Naive thymus-derived CD4-positive, alpha-beta T cell (primary cell): ENCODE measurements around the gene POC1B. TPM values are rescaled to one million over a fixed set of nuclear protein-coding genes. Genes with fewer than 3 reads are reported as not detected.
A peak's percentile ranks its signal among the peaks of the same experiment; 100 is the strongest.

Experiments used
- ATAC-seq: fragments of 150-1000 bp; cut with Tn5 transposase; 2 replicates; pipeline ENCODE4 v1.10.0; 2021; ENCODE audit warnings: mild to moderate bottlenecking, moderate library complexity
- CTCF ChIA-PET: fragments of 350-600 bp; sonication (Branson Sonifier 250); formaldehyde crosslinking; loops from one replicate; lab custom pipeline; 2021; ENCODE audit warnings: antibody characterized with exemption; lab: Charles Lee
- POLR2A ChIA-PET: fragments of 350-600 bp; sonication (Branson Sonifier 250); formaldehyde crosslinking; loops from one replicate; lab custom pipeline; 2021; ENCODE audit warnings: antibody characterized with exemption, inconsistent platforms; lab: Charles Lee
- DNase-seq, 9 donors: peaks; one replicate each; pipeline versions ENCODE4 v3.0.0 to v3.0.0-alpha.2; 2020 to 2022; ENCODE audit warnings: mixed read lengths in 1 of 9
- H3K27ac ChIP-seq: one replicate; pipeline ENCODE4 v1.7.0; 2013; ENCODE audit warnings: mild to moderate bottlenecking, low read depth, low read length, moderate library complexity
- H3K27me3 ChIP-seq, 2 donors: one replicate each; pipeline ENCODE4 v1.7.0; 2013; ENCODE audit warnings: low read length in 2 of 2, mild to moderate bottlenecking in 2 of 2, moderate library complexity in 2 of 2; ENCODE audit not compliant: control insufficient read depth in 2 of 2, insufficient read depth in 2 of 2
- H3K36me3 ChIP-seq, 3 experiments: 1 replicate in 2 of 3; 2 replicates in 1 of 3; pipeline ENCODE4 v1.7.0; 2013; ENCODE audit warnings: low read length in 3 of 3, mild to moderate bottlenecking in 3 of 3, moderate library complexity in 1 of 3; ENCODE audit not compliant: insufficient read depth in 3 of 3, control insufficient read depth in 2 of 3
- H3K4me1 ChIP-seq, 2 donors: one replicate each; pipeline ENCODE4 v1.7.0; 2013; ENCODE audit warnings: low read length in 2 of 2, mild to moderate bottlenecking in 2 of 2, moderate library complexity in 1 of 2; ENCODE audit not compliant: control insufficient read depth in 2 of 2, insufficient read depth in 2 of 2
- H3K4me3 ChIP-seq: 2 replicates; pipeline ENCODE4 v1.7.0; 2013; ENCODE audit warnings: mild to moderate bottlenecking, low read length
- H3K9me3 ChIP-seq, 3 experiments: 1 replicate in 2 of 3; 2 replicates in 1 of 3; pipeline ENCODE4 v1.7.0; 2013; ENCODE audit warnings: low read length in 3 of 3; ENCODE audit not compliant: control insufficient read depth in 2 of 3
- H3K27ac Mint-ChIP-seq, 9 donors: one replicate each; pipeline ENCODE4 v1.8.0; 2020 to 2022; ENCODE audit warnings: mixed read lengths in 9 of 9, mild to moderate bottlenecking in 8 of 9, moderate library complexity in 5 of 9, inconsistent platforms in 2 of 9
- H3K27me3 Mint-ChIP-seq, 5 donors: one replicate each; pipeline ENCODE4 v1.8.0; 2021 to 2022; ENCODE audit warnings: mixed read lengths in 5 of 5, mild to moderate bottlenecking in 1 of 5
- H3K36me3 Mint-ChIP-seq, 5 donors: one replicate each; pipeline ENCODE4 v1.8.0; 2020 to 2022; ENCODE audit warnings: mixed read lengths in 5 of 5, mild to moderate bottlenecking in 3 of 5, inconsistent platforms in 1 of 5
- H3K4me1 Mint-ChIP-seq, 7 donors: one replicate each; pipeline ENCODE4 v1.8.0; 2020 to 2022; ENCODE audit warnings: mixed read lengths in 7 of 7, mild to moderate bottlenecking in 3 of 7, inconsistent platforms in 1 of 7
- H3K4me3 Mint-ChIP-seq, 10 donors: one replicate each; pipeline ENCODE4 v1.8.0; 2020 to 2022; ENCODE audit warnings: mild to moderate bottlenecking in 10 of 10, mixed read lengths in 10 of 10, moderate library complexity in 6 of 10, inconsistent platforms in 2 of 10
- H3K9me3 Mint-ChIP-seq, 11 donors: one replicate each; pipeline ENCODE4 v1.8.0; 2020 to 2022; ENCODE audit warnings: mixed read lengths in 11 of 11, mild to moderate bottlenecking in 4 of 11, inconsistent platforms in 1 of 11, moderate library complexity in 1 of 11
- intact Hi-C, 2 donors: fragments of 100-400 bp; cut with micrococcal nuclease; formaldehyde crosslinking; loops; one replicate each; pipeline ENCODE4 v1.15.1; 2023
- polyA plus RNA-seq, 2 donors: library from polyadenylated mRNA; unstranded; fragments of 300-500 nt; fragmentation: Illumina TruSeq; gene quantifications; one replicate each; pipeline ENCODE4 v1.2.3, GENCODE V29; 2021
- total RNA-seq, 6 experiments: library from RNA in 5 of 6; stranded (reverse) in 5 of 6; gene quantifications; 1 replicate in 5 of 6; 2 replicates in 1 of 6; pipeline ENCODE4 v1.2.3 and lab custom pipeline; 2021 to 2026

The POC1B gene
- total and polyA plus RNA-seq, 7 experiments from 2014 or later = 19.4 to 38.7 (median 23.4) TPM

GRCh38 chr12:89474615-89475014, 51.2 kb downstream of the POC1B start:
- Mint-ChIP-seq H3K36me3 (peaks cover 0 to 11% (median 0%) of the 10 kb centered on the region in 5 donors), H3K4me3 (no peak overlapping the region), H3K27me3 (no peaks in the 10 kb centered on the region), H3K9me3 (no peaks in the 10 kb centered on the region), H3K4me1 (peaks cover under 1 to 42% (median 22%) of the 10 kb centered on the region in 7 donors), H3K27ac (peak overlapping the region in 4 of 9 donors; percentile 21 to 62 (median 50))
- ATAC-seq (no peak), DNase-seq (no peak)
- POLR2A ChIA-PET = interaction anchor here (1.3 kb wide), 1 partner anchor 52 kb away, joined by 4 read pairs; the partner anchor contains the start of gene POC1B
- CTCF ChIA-PET = interaction anchor here (0.6 to 1.9 kb wide), 2 partner anchors 50 to 59 kb away, joined by 4 to 7 read pairs; partner anchors contain the start of gene GALNT4
- no peak overlapping the region for H3K27ac ChIP-seq
- no peaks in the 10 kb centered on the region for H3K27me3 ChIP-seq
- intact Hi-C loops = loop anchor here in 1 of 2 donors (5.0 kb wide), 2 partner anchors 233 to 628 kb away; partner anchors contain the start of gene ATP2B1
- H3K9me3 ChIP-seq = no peaks in the 10 kb centered on the region
- H3K36me3 ChIP-seq = no peaks in the 10 kb centered on the region
- no peak overlapping the region for H3K4me3 ChIP-seq
- H3K4me1 ChIP-seq = peaks cover 6 to 16% of the 10 kb centered on the region in 2 donors

GRCh38 chr12:89472508-89472907, 53.3 kb downstream of the POC1B start:
- ATAC-seq (no peak), DNase-seq (no peak)
- Mint-ChIP-seq H3K36me3 (peaks cover 0 to 14% (median 0%) of the 10 kb centered on the region in 5 donors), H3K27ac (peak overlapping the region in 1 of 9 donors; percentile 24), H3K4me3 (no peak overlapping the region), H3K27me3 (no peaks in the 10 kb centered on the region), H3K9me3 (no peaks in the 10 kb centered on the region), H3K4me1 (peaks cover 18 to 51% (median 39%) of the 10 kb centered on the region in 7 donors)
- POLR2A ChIA-PET = no interaction called here
- Histone ChIP-seq H3K4me3 (no peak overlapping the region), H3K36me3 (no peaks in the 10 kb centered on the region), H3K27me3 (no peaks in the 10 kb centered on the region), H3K9me3 (no peaks in the 10 kb centered on the region), H3K4me1 (peaks cover 23 to 28% of the 10 kb centered on the region in 2 donors), H3K27ac (no peak overlapping the region)
- CTCF ChIA-PET = no interaction called here
- intact Hi-C loops = loop anchor here in 1 of 2 donors (5.0 kb wide), 2 partner anchors 235 to 630 kb away; partner anchors contain the start of gene ATP2B1

DNA sequence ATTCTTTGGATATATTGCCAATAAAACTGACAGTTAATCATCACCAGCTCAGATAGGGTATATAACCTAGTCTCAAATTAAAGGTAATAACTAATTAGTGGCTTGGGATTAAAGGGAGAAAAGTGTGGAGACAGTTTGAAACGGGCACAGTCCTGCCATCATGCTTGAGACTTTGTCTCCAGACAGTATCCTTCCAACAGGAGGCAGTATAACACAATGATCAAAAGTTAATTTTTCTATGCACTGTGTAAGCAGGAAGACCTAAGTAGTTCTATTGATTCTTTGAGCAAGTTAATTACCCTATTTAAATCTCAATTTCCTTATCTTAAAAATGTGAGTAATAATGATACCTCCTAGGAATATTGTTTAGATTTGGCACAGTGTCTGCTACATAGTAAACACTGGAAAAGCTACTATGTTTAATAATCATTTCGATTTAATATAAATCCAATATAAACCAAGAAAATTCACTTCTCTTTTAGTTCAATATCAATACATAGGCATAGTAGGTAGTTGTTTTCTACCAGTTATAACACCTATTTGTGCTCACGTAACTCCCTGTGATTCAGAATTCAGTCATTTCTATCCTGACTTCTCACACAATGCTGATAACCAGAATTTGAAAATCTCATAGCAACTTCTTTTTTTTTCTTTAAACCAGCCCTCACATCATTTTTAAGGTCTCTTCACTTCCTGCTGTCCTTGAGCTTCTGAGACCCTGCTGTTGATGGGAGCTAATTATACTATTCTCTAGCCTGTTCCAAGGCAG, 54.9 kb downstream of the POC1B start:
- Mint-ChIP-seq H3K27ac (peak overlapping the region in 5 of 9 donors; percentile 12 to 85 (median 48)), H3K9me3 (no peaks in the 10 kb centered on the region), H3K36me3 (peaks cover 0 to 22% (median 0%) of the 10 kb centered on the region in 5 donors), H3K27me3 (no peaks in the 10 kb centered on the region), H3K4me1 (peaks cover 26 to 63% (median 44%) of the 10 kb centered on the region in 7 donors), H3K4me3 (peak overlapping the region in 1 of 10 donors; percentile 35)
- H3K4me1 ChIP-seq = peaks cover 23 to 31% of the 10 kb centered on the region in 2 donors
- DNase-seq (peak in 6 of 9 donors; percentile 28 to 56 (median 46)), ATAC-seq (peak; percentile 86)
- H3K27me3 ChIP-seq = no peaks in the 10 kb centered on the region
- H3K27ac ChIP-seq = no peak overlapping the region
- no peak overlapping the region for H3K4me3 ChIP-seq
- H3K36me3 ChIP-seq = no peaks in the 10 kb centered on the region
- intact Hi-C loops = loop anchor here (1.0 to 5.0 kb wide), 5 partner anchors 53 to 632 kb away; partner anchors contain the start of genes ATP2B1 (in 1 of the 2) and GALNT4 (in 1 of the 2)
- ChIA-PET CTCF (interaction anchor here (0.6 to 2.0 kb wide), 10 partner anchors 8 to 452 kb away, joined by 3 to 11 read pairs (median 5); partner anchors contain the start of gene GALNT4), POLR2A (no interaction called here)
- no peaks in the 10 kb centered on the region for H3K9me3 ChIP-seq

DNA sequence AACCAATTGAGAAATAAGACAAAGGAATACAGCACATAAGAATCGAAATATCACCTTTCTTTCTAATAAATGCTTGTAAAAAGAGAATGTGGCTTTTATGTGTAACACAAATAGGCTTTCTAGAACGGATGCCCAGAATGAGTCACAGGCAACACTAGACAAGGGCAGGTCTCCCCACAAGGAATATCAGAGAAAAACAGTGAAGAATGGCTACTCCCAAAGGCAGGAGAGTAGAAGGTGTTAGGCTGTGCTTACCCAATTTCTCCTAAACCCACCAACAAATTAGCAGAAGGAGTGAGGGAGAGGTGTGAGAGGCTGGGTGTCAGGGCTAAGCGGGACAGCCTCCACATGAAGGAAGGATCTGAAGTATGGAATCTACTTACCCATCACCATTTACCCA, 56.5 kb downstream of the POC1B start:
- H3K36me3 ChIP-seq = no peaks in the 10 kb centered on the region
- peak; percentile 55 for ATAC-seq
- no peak for DNase-seq
- peaks cover 0 to 24% (median 0%) of the 10 kb centered on the region in 5 donors for H3K36me3 Mint-ChIP-seq
- peaks cover 29 to 63% (median 44%) of the 10 kb centered on the region in 7 donors for H3K4me1 Mint-ChIP-seq
- no peaks in the 10 kb centered on the region for H3K27me3 ChIP-seq
- peak overlapping the region; percentile 50 for H3K27ac ChIP-seq
- ChIA-PET CTCF (interaction anchor here (0.7 to 2.0 kb wide), 5 partner anchors 18 to 450 kb away, joined by 4 to 11 read pairs (median 6); partner anchors contain the start of gene GALNT4), POLR2A (interaction anchor here (0.7 kb wide), 1 partner anchor 55 kb away, joined by 4 read pairs; the partner anchor contains the start of gene GALNT4)
- H3K27me3 Mint-ChIP-seq = no peaks in the 10 kb centered on the region
- no peaks in the 10 kb centered on the region for H3K9me3 Mint-ChIP-seq
- no peak overlapping the region for H3K4me3 ChIP-seq
- intact Hi-C loops = loop anchor here (2.0 to 5.0 kb wide), 8 partner anchors 25 to 1473 kb away; partner anchors contain the start of genes ATP2B1 (in 1 of the 2) and DUSP6 (in 1 of the 2)
- peak overlapping the region in 7 of 10 donors; percentile 27 to 80 (median 70) for H3K4me3 Mint-ChIP-seq
- no peaks in the 10 kb centered on the region for H3K9me3 ChIP-seq
- H3K4me1 ChIP-seq = peaks cover 23 to 31% of the 10 kb centered on the region in 2 donors
- peak overlapping the region; percentile 60 to 94 (median 87) for H3K27ac Mint-ChIP-seq

GRCh38 chr12:89468648-89469326, 57.1 kb downstream of the POC1B start:
- no peaks in the 10 kb centered on the region for H3K27me3 Mint-ChIP-seq
- intact Hi-C loops = loop anchor here (1.0 to 5.0 kb wide), 11 partner anchors 26 to 1474 kb away; partner anchors contain the start of genes DUSP6 (in 2 of the 2), ATP2B1 (in 1 of the 2) and GALNT4 (in 1 of the 2)
- Histone ChIP-seq H3K36me3 (no peaks in the 10 kb centered on the region), H3K27me3 (no peaks in the 10 kb centered on the region), H3K4me1 (peaks cover 23 to 31% of the 10 kb centered on the region in 2 donors), H3K4me3 (no peak overlapping the region), H3K27ac (peak overlapping the region; percentile 50), H3K9me3 (no peaks in the 10 kb centered on the region)
- H3K36me3 Mint-ChIP-seq = peaks cover 0 to 23% (median 0%) of the 10 kb centered on the region in 5 donors
- peak in 5 of 9 donors; percentile 24 to 45 (median 28) for DNase-seq
- ATAC-seq = peak; percentile 82
- ChIA-PET CTCF (interaction anchor here (0.8 to 3.0 kb wide), 5 partner anchors 53 to 449 kb away, joined by 3 to 10 read pairs (median 6); partner anchors contain the start of genes GALNT4 and POC1B), POLR2A (interaction anchor here (0.6 kb wide), 1 partner anchor 31 kb away, joined by 3 read pairs; no protein-coding TSS in a partner anchor)
- peaks cover 29 to 62% (median 44%) of the 10 kb centered on the region in 7 donors for H3K4me1 Mint-ChIP-seq
- peak overlapping the region; percentile 12 to 84 (median 73) for H3K4me3 Mint-ChIP-seq
- H3K27ac Mint-ChIP-seq = peak overlapping the region; percentile 60 to 94 (median 87)
- H3K9me3 Mint-ChIP-seq = no peaks in the 10 kb centered on the region
